ENCODE data around the gene OXCT1.
A peak's percentile ranks its signal among the peaks of the same experiment; 100 is the strongest.
"Not testable (repeated sequence)": the region's sequence is repeated elsewhere in the genome, so short reads cannot be mapped to it uniquely, and the experiment has no call there.

Gene OXCT1

DNA sequence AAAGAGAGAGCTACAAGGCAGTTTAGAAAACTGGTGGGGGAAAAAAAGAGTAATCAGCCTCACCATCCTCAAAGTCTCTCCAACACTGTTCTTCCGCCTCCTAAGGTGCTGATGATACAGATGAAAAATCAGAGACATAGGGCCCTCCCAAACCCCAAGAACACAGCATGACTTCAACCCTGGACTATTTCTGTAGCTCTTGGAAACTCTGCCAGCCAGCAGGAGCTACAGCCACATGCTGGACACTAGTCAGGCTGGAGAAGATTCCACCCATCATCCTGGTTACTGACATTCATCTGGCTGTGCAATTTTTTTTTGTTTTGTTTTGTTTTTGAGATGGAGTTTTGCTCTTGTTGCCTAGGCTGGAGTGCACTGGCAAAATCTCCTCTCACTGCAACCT lies 42.4 kb downstream of the OXCT1 start:
- no peak for DNase-seq (ENCODE audit: low spot score)

DNA sequence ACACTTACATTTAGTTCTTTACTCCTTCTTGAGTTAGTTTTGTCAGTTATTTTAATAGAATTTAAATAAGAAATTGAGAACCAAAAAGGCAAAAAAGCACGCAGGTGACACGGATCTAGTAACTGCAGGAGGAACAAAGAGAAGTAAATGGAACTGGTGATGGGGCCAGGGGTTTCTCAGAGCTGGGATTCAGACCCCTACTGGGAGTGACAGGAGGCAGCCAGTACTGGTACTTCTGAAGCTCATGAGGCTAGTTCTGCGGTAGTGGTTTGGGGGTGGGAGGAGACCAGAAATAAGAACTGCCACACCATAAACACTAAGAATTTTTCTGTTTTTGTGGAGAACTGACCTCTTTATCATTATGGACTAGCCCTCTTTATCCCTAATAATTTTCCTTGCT lies 48.2 kb downstream of the OXCT1 start:
- no peak for DNase-seq (ENCODE audit: low spot score)

DNA sequence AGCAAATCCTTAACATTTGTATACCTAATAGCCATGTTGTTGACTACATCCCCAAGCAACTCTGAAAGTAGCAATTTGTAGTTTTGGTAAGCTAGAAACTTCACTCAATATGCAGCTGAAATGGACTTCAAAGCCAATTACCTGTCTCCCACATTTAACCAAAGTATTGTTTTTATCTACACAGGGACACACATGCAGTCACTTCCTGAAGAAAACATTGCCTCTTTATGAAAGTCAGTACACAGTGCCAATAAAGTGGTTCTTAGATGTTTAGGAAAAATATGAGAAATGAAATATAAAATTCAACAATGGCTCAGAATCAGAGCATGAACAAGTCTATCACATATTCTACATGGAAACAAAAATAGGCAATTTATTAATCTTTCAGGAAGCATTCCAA lies 49.2 kb downstream of the OXCT1 start:
- DNase-seq (ENCODE audit: low spot score): no peak

DNA sequence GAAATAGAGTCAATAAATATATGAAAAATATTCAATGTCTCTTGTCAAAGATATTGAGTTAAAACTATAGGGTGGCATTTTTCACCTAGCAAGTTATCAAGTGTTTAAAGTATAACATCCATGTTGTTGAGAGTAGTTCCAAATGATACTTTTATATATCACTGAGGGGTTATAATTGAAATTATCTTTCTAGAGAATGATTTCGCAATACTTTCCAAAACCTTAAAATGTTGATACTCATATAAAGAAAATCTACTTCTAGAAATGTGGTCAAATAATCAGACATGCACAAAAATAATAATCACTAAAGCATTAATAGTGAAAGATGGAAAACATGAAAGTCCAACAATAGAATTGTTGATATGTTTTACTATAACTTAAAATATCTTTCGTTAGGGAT lies 50.1 kb downstream of the OXCT1 start:
- DNase-seq (ENCODE audit: low spot score): no peak

DNA sequence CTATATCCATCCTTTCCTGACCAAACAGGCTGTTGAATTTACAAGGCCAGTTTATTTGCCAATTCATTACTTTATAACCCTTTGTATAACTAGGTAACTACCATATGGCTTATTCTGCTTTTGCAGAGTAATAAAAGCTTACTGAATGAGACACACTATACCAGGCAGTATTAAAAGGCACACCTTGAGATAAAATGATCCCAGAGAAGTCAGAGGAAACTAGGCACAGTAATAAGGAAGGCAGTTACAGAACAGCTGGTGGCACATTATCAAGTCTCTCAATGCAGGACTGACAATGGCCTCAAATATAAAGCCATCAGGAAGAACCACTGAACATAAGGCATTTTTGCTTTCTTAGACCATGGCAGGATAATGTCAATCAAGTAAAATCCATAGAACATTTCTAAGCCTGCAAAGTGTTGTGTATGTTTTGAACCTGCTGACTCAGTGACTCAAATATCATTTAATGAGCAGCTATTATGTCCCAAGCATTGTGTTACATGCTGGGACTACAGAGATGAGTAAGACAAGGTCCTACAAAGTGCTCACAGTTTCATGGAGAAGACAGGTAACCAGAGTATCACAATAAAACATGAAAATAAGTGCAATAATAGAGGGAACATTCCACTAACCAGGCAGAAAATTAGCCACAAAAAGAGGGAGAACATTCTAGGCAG lies 52.5 kb downstream of the OXCT1 start:
- DNase-seq (ENCODE audit: low spot score): no peak

DNA sequence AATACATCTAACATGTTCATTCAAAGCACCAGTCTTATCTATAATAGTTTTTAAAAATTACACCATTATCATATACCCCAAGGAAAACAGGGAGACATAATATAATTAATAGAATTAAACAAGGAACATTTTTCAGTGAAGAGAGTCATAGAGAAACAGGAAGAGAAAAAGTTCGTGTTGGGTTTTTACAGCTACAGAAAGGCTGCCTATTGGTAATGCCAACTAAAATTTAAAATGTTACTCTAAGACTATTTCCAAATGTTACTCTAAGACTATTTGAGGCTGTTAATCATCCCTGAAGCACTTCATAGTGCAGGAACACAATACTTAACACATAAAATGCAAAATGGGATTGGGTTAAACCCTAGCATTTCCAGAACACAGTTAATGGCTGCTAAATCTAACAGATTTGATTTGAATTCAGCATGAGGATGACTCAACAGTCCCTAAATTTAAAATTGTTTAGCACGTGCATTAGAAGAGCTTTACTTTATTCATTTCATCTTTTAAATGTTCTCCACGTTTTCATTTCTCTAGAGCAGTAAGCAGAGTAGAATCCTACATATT lies 54.5 kb downstream of the OXCT1 start:
- no peak for DNase-seq (ENCODE audit: low spot score)

DNA sequence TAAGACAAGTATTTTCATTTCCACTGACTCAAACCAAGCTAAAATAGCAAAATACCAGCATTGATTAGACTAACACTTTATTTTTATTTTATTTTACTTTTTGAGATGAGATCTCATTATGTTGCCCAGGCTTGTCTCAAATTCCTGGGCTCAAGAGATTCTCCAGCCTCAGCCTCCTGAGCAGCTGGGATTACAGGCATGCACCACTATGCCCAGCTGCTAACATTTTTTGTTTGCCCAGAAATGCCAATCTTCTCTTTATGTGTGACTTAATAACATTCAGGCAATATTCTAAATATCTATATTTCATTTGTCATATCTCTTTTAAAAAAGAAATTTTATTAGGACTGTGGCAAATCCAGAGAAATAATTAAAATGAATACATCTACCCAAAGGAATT lies 55.0 kb downstream of the OXCT1 start:
- no peak for DNase-seq (ENCODE audit: low spot score)

DNA sequence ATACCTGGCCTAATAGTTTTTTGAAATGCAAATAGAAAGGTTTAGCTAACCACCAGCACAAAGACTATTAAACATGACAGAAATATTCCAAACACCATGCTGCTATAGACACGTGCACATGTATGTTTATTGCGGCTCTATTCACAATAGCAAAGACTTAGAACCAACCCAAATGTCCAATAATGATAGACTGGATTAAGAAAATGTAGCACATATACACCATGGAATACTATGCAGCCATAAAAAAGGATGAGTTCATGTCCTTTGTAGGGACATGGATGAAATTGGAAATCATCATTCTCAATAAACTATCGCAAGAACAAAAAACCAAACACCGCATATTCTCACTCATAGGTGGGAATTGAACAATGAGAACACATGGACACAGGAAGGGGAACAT lies 55.9 kb downstream of the OXCT1 start:
- not testable (repeated sequence) for DNase-seq (ENCODE audit: low spot score)

DNA sequence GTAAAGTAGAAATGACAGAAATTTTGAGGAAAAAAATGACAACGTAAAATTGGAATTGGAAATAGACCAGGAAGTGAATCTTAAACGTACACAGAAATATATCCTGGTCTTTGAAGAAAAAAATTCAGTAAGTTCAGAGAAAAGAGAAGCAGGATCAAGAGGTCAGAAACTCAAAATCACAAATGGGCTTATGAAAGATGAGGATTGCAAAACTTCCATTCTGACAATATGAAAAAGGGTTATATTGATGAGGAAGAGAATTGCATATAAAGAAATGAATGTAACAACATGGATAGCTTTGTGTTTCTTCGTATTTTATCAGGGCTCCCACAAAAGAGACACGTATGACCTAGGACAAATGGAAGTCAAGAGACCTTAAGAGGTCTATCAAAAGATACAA lies 58.1 kb downstream of the OXCT1 start:
- no peak for DNase-seq (ENCODE audit: low spot score)

DNA sequence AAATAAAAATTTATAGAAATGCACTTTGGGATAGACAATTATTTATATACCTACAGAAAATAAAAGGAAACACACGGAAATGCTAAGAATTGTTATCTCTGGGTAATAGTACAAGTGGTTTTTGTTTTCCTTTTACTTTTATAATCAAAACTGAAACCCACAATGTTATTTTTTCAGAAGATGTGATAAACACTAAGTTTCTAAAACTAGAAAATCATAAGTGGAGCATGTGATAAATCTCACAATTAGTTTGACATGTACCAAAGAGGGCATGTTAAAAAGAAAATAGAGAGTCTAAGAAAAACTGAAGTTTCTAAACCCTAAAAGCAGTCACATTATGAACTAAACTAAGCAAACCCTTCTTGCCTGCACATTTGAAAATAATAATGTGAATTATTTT lies 61.1 kb downstream of the OXCT1 start:
- no peak for DNase-seq (ENCODE audit: low spot score)

DNA sequence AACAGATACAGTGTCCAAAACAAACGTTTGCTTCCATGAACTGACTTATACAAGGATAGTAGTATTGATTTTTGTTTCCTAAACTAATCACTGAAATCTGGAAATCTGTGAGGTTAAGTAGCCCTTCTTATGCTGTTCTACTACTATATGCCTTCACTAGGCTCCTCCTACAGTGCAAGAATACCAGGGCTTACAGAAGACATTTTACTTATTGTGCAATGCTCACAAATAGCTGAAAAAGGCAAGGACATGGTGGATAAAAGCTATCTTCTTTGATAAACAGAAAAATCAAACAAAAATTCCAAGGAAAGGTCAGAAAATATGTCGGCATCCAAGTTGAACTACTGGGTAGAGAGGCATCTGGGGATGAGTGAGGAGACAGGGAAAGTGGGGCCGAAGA lies 61.9 kb downstream of the OXCT1 start:
- DNase-seq (ENCODE audit: low spot score): no peak

DNA sequence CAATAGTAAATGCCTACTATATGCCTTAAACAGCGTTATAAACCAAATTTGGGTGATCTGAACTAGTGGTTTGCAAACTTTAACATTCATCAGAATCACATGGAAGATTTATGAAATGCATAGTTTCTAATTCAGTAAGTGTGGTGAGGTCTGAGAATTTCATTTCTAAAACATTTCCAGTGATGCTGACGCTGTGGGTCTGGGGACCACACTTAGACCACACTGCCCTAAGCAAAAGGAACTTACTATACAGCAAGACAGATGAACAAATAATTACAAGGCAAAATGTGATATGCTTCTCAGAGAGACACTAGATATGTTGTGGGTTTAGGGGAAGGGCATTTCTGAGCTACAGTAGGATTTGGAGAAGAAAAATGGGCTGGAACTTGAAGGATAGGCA lies 72.6 kb downstream of the OXCT1 start:
- DNase-seq (ENCODE audit: low spot score): no peak

DNA sequence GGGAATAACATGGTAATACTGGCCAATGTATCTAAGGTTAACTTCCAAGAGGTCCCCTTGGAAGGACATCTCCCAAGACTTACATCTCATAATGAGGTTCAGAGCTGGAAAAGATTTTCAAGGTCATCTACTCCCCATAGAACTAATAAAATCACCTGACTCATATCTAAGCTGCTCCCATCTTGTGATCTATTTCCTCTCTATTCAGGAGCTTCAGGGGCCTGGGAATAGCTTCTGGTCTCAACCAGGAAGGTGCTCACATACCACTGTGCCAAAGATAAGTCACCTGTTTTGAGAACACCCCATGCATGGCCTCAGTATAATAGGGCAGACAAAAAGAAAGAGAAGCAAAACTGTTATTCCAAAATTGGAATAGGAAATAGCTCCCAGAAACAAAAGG lies 74.2 kb downstream of the OXCT1 start:
- DNase-seq (ENCODE audit: low spot score): peak; percentile 70

DNA sequence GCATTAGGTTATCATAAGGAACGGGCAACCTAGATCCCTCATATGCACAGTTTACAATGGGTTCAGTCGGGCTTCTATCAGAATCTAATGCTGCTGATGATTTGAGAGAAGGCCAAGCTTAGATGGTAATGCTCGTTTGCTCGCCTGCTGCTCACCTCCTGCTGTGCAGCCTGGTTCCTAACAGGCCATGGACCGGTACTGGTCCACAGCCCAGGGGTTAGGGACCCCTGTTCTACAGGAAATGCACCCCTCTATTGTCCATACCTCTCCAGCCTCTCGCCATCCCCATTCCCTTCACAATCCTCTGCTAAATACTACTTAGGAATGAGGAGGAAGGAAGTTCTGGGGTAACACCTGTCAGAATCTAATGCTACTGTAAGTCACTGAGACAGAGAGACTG lies 75.1 kb downstream of the OXCT1 start:
- DNase-seq (ENCODE audit: low spot score): no peak

DNA sequence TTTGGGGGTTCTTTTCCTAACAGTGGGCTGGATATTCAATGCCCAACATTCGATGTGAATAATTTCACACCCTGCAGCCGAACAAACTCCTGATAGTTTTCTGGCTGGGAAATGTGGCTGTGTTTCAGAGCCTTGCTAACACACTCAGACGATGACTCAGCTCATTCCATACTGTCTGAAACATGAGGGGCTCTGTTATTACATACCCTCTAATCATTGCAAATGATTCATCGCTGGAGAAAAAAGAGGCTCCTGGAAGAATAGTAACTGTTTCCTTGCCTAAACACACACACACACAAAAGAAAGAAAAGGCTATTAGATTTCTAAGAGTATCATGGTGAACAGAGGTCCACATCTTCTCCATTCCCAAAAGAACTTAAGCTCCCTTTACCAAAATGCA lies 75.8 kb downstream of the OXCT1 start:
- peak; percentile 91 for DNase-seq (ENCODE audit: low spot score)

DNA sequence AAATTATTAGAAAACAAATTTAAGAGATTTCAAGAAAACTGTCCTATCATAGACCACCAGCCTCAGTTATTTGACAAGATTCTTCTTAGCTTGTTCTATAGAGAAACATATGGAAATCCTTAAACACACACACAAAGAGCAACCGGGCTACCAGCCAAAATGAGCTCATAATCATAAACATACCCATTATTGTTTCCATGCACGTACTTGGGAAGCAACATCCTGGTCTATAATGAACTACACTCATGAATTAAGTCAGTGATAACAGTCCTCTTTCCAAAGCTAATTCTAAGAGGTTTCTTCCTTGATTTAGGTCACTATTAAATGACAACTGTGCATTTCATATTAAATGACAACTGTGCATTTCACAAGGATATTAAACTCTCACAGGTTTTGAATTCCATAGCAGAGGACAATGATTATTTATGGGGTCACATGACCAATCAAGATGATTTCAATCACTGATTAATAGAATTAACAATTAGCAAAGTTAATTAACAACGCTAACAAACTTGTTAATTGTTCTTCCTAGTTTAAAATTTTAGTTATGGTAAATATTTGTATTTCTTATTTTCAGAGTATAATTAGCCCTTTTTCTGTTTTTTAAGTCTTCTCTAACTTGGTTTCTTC lies 77.0 kb downstream of the OXCT1 start:
- DNase-seq (ENCODE audit: low spot score): no peak

DNA sequence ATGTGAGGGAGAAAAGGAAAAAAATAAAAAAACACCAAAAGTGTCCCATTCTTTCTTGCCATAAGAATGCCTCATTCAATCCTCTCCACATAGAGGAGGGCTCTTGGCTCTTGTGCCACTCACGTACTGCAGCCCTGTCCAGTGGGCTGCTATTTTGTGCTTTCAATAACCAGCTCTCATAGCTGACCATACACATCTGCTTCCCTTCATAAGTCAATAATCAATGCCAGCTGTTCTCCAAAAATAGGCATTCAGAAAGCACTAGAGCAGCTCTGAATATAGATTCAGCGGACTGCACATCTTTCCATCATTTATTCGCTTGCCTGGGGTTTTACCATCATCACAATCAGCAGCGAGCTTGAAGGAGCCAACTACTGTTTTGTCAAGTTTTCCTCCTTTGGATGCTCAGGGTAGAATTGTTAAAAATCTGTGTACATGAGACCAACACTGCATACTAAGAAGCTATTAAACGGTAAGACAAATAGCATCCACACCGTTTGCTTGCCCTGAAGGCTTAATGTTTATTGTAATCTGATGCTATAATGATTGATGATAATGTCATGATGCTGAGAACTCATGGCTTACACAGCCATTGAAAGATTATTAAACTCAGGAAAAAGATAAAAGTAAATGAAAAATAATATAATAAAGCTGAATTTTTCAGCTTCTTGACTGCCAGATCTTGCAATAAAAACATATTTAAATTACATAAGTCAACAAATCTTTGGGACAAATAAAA lies 80.0 kb downstream of the OXCT1 start:
- no peak for DNase-seq (ENCODE audit: low spot score)

DNA sequence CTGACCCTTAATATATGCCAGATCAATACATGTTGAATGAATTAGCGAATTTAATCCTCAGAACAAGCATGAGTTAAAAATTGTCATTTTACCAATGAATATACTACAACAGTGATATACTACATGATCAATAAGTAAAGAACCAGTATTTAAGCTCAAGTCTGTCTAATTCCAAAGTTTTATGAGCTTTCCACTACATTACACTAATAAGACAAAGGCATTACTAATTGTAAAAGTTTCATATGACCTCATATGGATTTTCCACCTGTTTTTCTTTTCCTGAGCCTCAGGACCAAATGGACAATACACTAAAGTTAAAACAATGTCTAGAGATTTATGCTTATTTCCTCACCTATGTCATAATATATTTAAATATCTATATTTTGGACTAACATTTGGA lies 80.8 kb downstream of the OXCT1 start:
- DNase-seq (ENCODE audit: low spot score): no peak

DNA sequence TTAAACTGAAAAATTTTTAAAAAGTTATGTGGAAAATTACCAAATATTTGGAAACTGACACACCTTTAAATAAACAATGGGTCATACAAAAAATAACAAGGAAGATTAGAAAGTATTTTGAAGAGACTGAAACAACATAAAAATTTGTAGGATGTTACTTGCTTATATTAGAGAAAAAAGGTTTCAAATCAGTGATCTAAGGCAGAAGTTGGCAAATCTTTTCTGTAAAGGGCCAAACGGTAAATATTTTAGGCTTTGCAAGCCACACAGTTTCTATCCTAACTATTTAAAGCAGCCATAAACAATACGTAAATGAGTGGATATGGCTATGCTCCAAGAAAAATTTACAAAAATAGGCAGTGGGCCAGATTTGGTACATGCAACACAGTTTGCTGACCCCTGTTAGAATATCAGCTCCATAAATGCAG lies 81.3 kb downstream of the OXCT1 start:
- DNase-seq (ENCODE audit: low spot score): no peak

DNA sequence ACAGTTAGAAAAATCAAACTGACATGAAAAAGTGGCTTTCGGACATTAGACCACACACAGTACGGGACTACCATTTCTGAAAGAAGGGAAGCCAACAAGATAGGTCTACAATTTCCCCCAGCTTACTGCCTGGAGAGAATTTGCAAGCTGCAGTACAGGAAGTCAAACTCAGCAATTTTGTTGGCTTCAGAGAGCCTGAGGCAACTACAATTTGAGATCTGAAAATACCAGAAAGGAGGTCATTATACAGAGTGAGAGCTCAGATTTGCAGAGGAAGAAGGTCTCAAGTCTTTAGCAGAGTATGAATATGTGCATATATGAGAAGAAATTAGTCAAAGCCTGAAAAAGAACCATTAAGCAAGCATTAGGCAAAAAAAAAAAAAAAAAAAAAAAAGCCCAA lies 83.0 kb downstream of the OXCT1 start:
- DNase-seq (ENCODE audit: low spot score): peak; percentile 15

DNA sequence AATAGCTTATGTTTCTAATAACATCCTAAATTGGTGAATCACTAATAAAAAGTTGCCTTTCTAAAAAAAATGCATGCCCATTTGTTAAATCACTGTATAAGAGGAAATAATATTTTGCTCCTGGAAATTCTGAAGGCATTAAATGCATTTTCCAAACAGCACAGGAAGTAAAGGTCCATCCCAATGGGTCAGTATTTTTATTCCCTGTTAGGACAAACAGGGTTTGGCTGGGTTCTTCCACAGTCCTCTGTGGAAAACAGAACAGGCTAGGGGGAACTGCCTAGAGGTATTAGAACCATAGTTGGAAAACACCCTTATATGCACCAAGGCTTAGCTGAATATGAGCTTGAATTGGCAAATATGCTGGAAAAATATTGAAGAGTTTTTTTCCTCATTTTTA lies 85.2 kb downstream of the OXCT1 start:
- DNase-seq (ENCODE audit: low spot score): no peak

DNA sequence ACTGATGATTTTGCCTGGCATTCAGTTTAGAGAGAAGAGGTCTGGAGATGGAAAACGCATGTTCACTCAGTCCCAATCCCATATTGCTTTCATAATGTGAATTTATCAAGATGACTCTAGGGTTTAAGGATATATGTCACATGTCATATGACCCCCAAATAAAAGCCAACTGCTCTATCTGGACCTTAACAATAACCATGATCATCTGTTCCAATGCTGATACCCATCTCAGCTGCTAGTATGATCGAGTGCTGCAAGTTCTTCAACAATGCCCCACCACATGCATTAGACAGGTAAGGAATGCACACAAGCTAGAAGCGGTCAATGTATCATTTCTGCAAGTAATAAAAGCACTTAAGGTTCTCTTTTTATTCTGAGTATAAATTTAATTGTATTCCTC lies 91.8 kb downstream of the OXCT1 start:
- no peak for DNase-seq (ENCODE audit: low spot score)

DNA sequence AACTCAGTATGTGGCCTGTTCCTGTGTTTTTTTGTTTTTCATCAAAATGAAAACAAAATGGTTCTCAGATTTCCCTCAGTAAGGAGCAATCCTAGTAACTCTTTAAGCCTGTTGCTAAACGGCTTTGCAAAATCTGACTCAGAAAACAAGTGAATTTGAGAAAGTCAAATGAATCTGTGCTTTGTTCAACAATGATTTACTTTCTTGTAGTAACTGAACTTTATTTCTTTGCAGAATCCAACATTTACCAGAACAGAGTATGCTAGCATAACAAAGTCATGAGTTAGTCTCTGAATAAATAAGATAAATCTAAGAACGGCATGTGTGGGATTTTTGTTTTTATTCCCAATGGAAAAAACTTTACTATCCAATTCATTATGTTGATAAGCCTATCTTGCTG lies 93.8 kb downstream of the OXCT1 start:
- no peak for DNase-seq (ENCODE audit: low spot score)
